MM.1S (cell line): ENCODE results near the gene ZNF513.

Experiments used
- EZH2 ChIP-seq: fragments of 300-600 bp; sonication (generic); optimal IDR thresholded peaks from 2 replicates; pipeline ENCODE3; 2017; ENCODE audit warnings: low read depth, mild to moderate bottlenecking, antibody characterized with exemption, low read length, mixed read lengths
- TF ChIP-seq, protein P1 (sequence below): fragments of 300-600 bp; sonication (generic); IDR thresholded peaks from 2 replicates; pipeline ENCODE4 v1.5.1; 2016; ENCODE audit warnings: antibody characterized with exemption, low read length, mixed read lengths

DNA sequence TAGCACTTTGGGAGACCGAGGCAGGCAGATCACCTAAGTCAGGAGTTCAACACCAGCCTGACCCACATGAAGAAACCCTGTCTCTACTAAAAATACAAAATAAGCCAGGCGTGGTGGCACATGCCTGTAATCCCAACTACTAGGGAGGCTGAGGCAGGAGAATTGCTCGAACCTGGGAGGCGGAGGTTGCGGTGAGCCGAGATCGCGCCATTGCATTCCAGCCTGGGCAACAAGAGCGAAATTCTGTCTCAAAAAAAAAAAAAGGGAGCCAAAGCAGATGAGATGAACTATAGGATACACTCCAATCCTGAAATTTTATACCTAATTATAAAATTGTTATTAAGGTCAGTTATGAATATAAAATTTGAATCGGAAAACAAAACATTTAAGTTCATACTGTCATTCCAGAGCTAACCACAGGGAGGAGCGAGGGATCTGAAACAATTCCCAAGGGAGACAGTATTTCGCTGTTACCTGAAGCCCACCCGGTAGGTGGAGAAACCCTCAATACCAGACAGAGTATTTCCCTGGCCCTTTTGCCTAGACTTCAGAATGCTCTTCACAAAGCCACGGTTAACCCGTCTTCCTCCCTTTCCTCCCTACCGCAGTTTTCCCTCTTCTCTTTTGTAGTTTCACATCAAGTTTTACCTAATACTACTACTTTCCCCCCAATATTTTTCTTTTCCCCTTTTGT is 27.4 kb upstream of the ZNF513 start:
- TF ChIP-seq, protein P1, sequence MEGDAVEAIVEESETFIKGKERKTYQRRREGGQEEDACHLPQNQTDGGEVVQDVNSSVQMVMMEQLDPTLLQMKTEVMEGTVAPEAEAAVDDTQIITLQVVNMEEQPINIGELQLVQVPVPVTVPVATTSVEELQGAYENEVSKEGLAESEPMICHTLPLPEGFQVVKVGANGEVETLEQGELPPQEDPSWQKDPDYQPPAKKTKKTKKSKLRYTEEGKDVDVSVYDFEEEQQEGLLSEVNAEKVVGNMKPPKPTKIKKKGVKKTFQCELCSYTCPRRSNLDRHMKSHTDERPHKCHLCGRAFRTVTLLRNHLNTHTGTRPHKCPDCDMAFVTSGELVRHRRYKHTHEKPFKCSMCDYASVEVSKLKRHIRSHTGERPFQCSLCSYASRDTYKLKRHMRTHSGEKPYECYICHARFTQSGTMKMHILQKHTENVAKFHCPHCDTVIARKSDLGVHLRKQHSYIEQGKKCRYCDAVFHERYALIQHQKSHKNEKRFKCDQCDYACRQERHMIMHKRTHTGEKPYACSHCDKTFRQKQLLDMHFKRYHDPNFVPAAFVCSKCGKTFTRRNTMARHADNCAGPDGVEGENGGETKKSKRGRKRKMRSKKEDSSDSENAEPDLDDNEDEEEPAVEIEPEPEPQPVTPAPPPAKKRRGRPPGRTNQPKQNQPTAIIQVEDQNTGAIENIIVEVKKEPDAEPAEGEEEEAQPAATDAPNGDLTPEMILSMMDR = peak; percentile 37
- no peak for TF ChIP-seq EZH2
